CD14-positive monocyte (primary cell): Measurements from ENCODE around the gene ZC3H4. TPM values are rescaled to one million over a fixed set of nuclear protein-coding genes. Genes with fewer than 3 reads are reported as not detected.

Experiments used
- DNase-seq, 3 donors: peaks; one replicate each; pipeline ENCODE4 v3.0.0-alpha.2; 2011 to 2022
- H2AFZ ChIP-seq: 2 replicates; pipeline ENCODE4 v1.6.0; 2012; ENCODE audit warnings: mild to moderate bottlenecking, low read depth, low read length, inconsistent platforms; ENCODE audit not compliant: insufficient read depth, poor library complexity, severe bottlenecking
- H3K27ac ChIP-seq, 2 donors: 1 replicate in 1 of 2; 2 replicates in 1 of 2; pipeline ENCODE4 v1.5.1; 2012 to 2013; ENCODE audit warnings: low read length in 2 of 2, control low read depth in 1 of 2, inconsistent platforms in 1 of 2, low read depth in 1 of 2, mild to moderate bottlenecking in 1 of 2
- H3K27me3 ChIP-seq, 2 donors: one replicate each; pipeline versions ENCODE4 v1.6.0 to v1.6.1; 2011 to 2013; ENCODE audit warnings: low read length in 2 of 2; ENCODE audit not compliant: control insufficient read depth in 2 of 2, insufficient read depth in 2 of 2
- H3K36me3 ChIP-seq, 2 donors: replicated peaks in 1 of 2; 1 replicate in 1 of 2; 2 replicates in 1 of 2; pipeline versions ENCODE4 v1.5.1 to v1.6.1; 2012 to 2013; ENCODE audit warnings: low read length in 2 of 2, control low read depth in 1 of 2, inconsistent platforms in 1 of 2, mild to moderate bottlenecking in 1 of 2; ENCODE audit not compliant: insufficient read depth in 2 of 2, control insufficient read depth in 1 of 2
- H3K4me1 ChIP-seq, 2 donors: 1 replicate in 1 of 2; 2 replicates in 1 of 2; pipeline versions ENCODE4 v1.5.1 to v1.6.1; 2012 to 2013; ENCODE audit warnings: low read length in 2 of 2, control low read depth in 1 of 2, inconsistent platforms in 1 of 2, mild to moderate bottlenecking in 1 of 2, moderate library complexity in 1 of 2; ENCODE audit not compliant: insufficient read depth in 2 of 2, control insufficient read depth in 1 of 2
- H3K4me2 ChIP-seq: replicated peaks from 2 replicates; pipeline ENCODE3; 2012; ENCODE audit warnings: low read length, moderate library complexity, mild to moderate bottlenecking; ENCODE audit not compliant: poor library complexity, severe bottlenecking; ENCODE audit errors: extremely low read depth
- H3K4me3 ChIP-seq, 3 experiments: fragments of 200-600 bp in 1 of 3; sonication (generic) in 1 of 3; replicated peaks in 1 of 3; 1 replicate in 2 of 3; 2 replicates in 1 of 3; pipeline ENCODE4 v1.5.1; 2011 to 2013; ENCODE audit warnings: low read length in 3 of 3, mild to moderate bottlenecking in 3 of 3, control low read depth in 2 of 3, low read depth in 2 of 3, inconsistent platforms in 1 of 3, moderate library complexity in 1 of 3
- H3K79me2 ChIP-seq: 2 replicates; pipeline ENCODE4 v1.6.0; 2012; ENCODE audit warnings: mild to moderate bottlenecking, control low read depth, inconsistent platforms, low read length, moderate library complexity; ENCODE audit not compliant: insufficient read depth
- H3K9ac ChIP-seq: 2 replicates; pipeline ENCODE4 v1.6.0; 2017; ENCODE audit warnings: low read length, mild to moderate bottlenecking; ENCODE audit not compliant: insufficient read depth, poor library complexity, severe bottlenecking
- H3K9me3 ChIP-seq, 2 donors: replicated peaks in 1 of 2; 1 replicate in 1 of 2; 2 replicates in 1 of 2; pipeline versions ENCODE4 v1.5.1 to v1.6.1; 2012 to 2013; ENCODE audit warnings: low read length in 2 of 2, control low read depth in 1 of 2; ENCODE audit not compliant: control insufficient read depth in 1 of 2, insufficient read depth in 1 of 2
- H4K20me1 ChIP-seq: 2 replicates; pipeline ENCODE4 v1.6.0; 2012; ENCODE audit warnings: mild to moderate bottlenecking, low read length, control low read depth, moderate library complexity; ENCODE audit not compliant: insufficient read depth
- H3K27ac Mint-ChIP-seq, 7 donors: one replicate each; pipeline ENCODE4 v1.8.0; 2020; ENCODE audit warnings: mild to moderate bottlenecking in 7 of 7, mixed read lengths in 7 of 7, moderate library complexity in 6 of 7, inconsistent platforms in 2 of 7
- H3K27me3 Mint-ChIP-seq, 3 donors: one replicate each; pipeline ENCODE4 v1.8.0; 2021 to 2022; ENCODE audit warnings: low read depth in 3 of 3, mild to moderate bottlenecking in 3 of 3, mixed read lengths in 3 of 3, moderate library complexity in 3 of 3, inconsistent platforms in 1 of 3
- H3K36me3 Mint-ChIP-seq, 2 donors: one replicate each; pipeline ENCODE4 v1.8.0; 2020; ENCODE audit warnings: mixed read lengths in 2 of 2, inconsistent platforms in 1 of 2, mild to moderate bottlenecking in 1 of 2
- H3K4me1 Mint-ChIP-seq: one replicate; pipeline ENCODE4 v1.8.0; 2020; ENCODE audit warnings: mild to moderate bottlenecking, mixed read lengths
- H3K4me3 Mint-ChIP-seq, 2 donors: one replicate each; pipeline ENCODE4 v1.8.0; 2020; ENCODE audit warnings: mild to moderate bottlenecking in 2 of 2, mixed read lengths in 2 of 2, moderate library complexity in 1 of 2
- H3K9me3 Mint-ChIP-seq, 7 donors: one replicate each; pipeline ENCODE4 v1.8.0; 2020 to 2022; ENCODE audit warnings: mixed read lengths in 7 of 7, mild to moderate bottlenecking in 6 of 7, moderate library complexity in 6 of 7, inconsistent platforms in 2 of 7
- CTCF ChIP-seq: fragments of 200-600 bp; IDR thresholded peaks from one replicate; pipeline ENCODE4 v1.8.0; 2022; ENCODE audit warnings: antibody characterized with exemption, mild to moderate bottlenecking
- WGBS: methylation state at CpG from one replicate; pipeline ENCODE4 v1.1.5; 2013; ENCODE audit warnings: missing lambda C conversion rate; ENCODE audit not compliant: insufficient coverage; 5-methylcytosine and 5-hydroxymethylcytosine counted together
- intact Hi-C, 2 donors: fragments of 100-400 bp; cut with micrococcal nuclease; formaldehyde crosslinking; loops; one replicate each; pipeline versions ENCODE4 v1.15.0 to v1.15.1; 2023
- polyA plus RNA-seq, 3 donors: library from polyadenylated mRNA; depleted of rRNA in 1 of 3; unstranded in 2 of 3; stranded (reverse) in 1 of 3; fragments of 300-500 nt in 2 of 3; fragments of >200 nt in 1 of 3; fragmentation: Illumina TruSeq in 2 of 3; gene quantifications; 1 replicate in 2 of 3; 2 replicates in 1 of 3; pipeline ENCODE4 v1.2.3, GENCODE V29; 2012 to 2021

The ZC3H4 gene
- polyA plus RNA-seq, 3 donors = 0.24 to 9.9 (median 0.60) TPM

- H3K9ac ChIP-seq = no peak overlapping the region
- DNase-seq = no peak
- H3K36me3 Mint-ChIP-seq = peaks cover 5 to 16% of the 10 kb centered on the region in 2 donors
- no peaks in the 10 kb centered on the region for H3K27me3 ChIP-seq
- peaks cover 0 to 5% of the 10 kb centered on the region in 2 donors for H3K9me3 ChIP-seq
- H3K4me2 ChIP-seq = peak overlapping the region; percentile 96
- peak overlapping the region; percentile 91 to 95 for H3K4me3 Mint-ChIP-seq
- intact Hi-C loops = no loop called here
- peaks cover 0 to 3% (median 2%) of the 10 kb centered on the region in 7 donors for H3K9me3 Mint-ChIP-seq
- H2AFZ ChIP-seq = peak overlapping the region; percentile 98
- no peak for TF ChIP-seq CTCF
- peaks cover 10 to 18% of the 10 kb centered on the region in 2 donors for H3K4me1 ChIP-seq
- no peaks in the 10 kb centered on the region for H4K20me1 ChIP-seq
- peak overlapping the region in 4 of 7 donors; percentile 50 to 89 (median 84) for H3K27ac Mint-ChIP-seq
- peak overlapping the region in 2 of 3 experiments; percentile 71 to 92 for H3K4me3 ChIP-seq
- peaks cover 0 to 2% (median 0%) of the 10 kb centered on the region in 3 donors for H3K27me3 Mint-ChIP-seq
- peaks cover 30% of the 10 kb centered on the region for H3K4me1 Mint-ChIP-seq
- 95% methylated on average over 11 of the region's 13 CpGs for WGBS
- H3K27ac ChIP-seq = peak overlapping the region; percentile 42 to 77
- H3K36me3 ChIP-seq = peaks cover 4 to 5% of the 10 kb centered on the region in 2 donors
- H3K79me2 ChIP-seq = peaks cover 14% of the 10 kb centered on the region
Measured at GRCh38 chr19:47047272-47047762, 66.3 kb downstream of the ZC3H4 start.

GRCh38 chr19:47045867-47046470 is 67.6 kb downstream of the ZC3H4 start:
- no peak overlapping the region for H3K4me2 ChIP-seq
- no peaks in the 10 kb centered on the region for H4K20me1 ChIP-seq
- Mint-ChIP-seq H3K27ac (no peak overlapping the region), H3K9me3 (peaks cover 0 to 3% (median 2%) of the 10 kb centered on the region in 7 donors), H3K27me3 (peaks cover 0 to 2% (median 0%) of the 10 kb centered on the region in 3 donors), H3K4me1 (peaks cover 19% of the 10 kb centered on the region), H3K4me3 (no peak overlapping the region), H3K36me3 (peaks cover 8 to 22% of the 10 kb centered on the region in 2 donors)
- H3K9me3 ChIP-seq = peaks cover 0 to 5% of the 10 kb centered on the region in 2 donors
- no peak for DNase-seq
- H3K36me3 ChIP-seq = peaks cover 4 to 8% of the 10 kb centered on the region in 2 donors
- no peak overlapping the region for H3K4me3 ChIP-seq
- H3K9ac ChIP-seq = no peak overlapping the region
- no peak overlapping the region for H2AFZ ChIP-seq
- H3K27ac ChIP-seq = no peak overlapping the region
- peaks cover 14% of the 10 kb centered on the region for H3K79me2 ChIP-seq
- no peaks in the 10 kb centered on the region for H3K27me3 ChIP-seq
- 96% methylated on average over 40 of the region's 45 CpGs for WGBS
- H3K4me1 ChIP-seq = peaks cover 10 to 18% of the 10 kb centered on the region in 2 donors
- intact Hi-C loops = no loop called here
- no peak for TF ChIP-seq CTCF
